DOHH2 (cell line): ENCODE data around the gene DCLRE1B.

Experiments
- H3F3A ChIP-seq: fragments of 200-600 bp; sonication (generic), shearing (Covaris generic); 2 replicates; pipeline ENCODE4 v1.6.0; 2016; ENCODE audit warnings: antibody characterized with exemption, mild to moderate bottlenecking; ENCODE audit not compliant: control insufficient read depth, insufficient read depth
- H3K27ac ChIP-seq: fragments of 200-600 bp; sonication (generic); 2 replicates; pipeline ENCODE4 v1.5.1; 2014; ENCODE audit warnings: low read depth, mild to moderate bottlenecking, low read length, moderate library complexity
- H3K27me3 ChIP-seq: fragments of 200-600 bp; sonication (generic); 2 replicates; pipeline ENCODE4 v1.6.1; 2014; ENCODE audit warnings: mild to moderate bottlenecking, low read length, mixed read lengths; ENCODE audit not compliant: control insufficient read depth
- H3K36me3 ChIP-seq: fragments of 200-600 bp; sonication (generic); 2 replicates; pipeline ENCODE4 v1.6.1; 2014; ENCODE audit warnings: mild to moderate bottlenecking, low read length, moderate library complexity, mixed read lengths; ENCODE audit not compliant: control insufficient read depth
- H3K4me1 ChIP-seq: fragments of 200-600 bp; sonication (generic); 2 replicates; pipeline ENCODE4 v1.6.1; 2014; ENCODE audit warnings: mild to moderate bottlenecking, low read length, mixed read lengths; ENCODE audit not compliant: control insufficient read depth
- H3K4me2 ChIP-seq: fragments of 200-600 bp; sonication (generic); 2 replicates; pipeline ENCODE4 v1.6.0; 2014; ENCODE audit warnings: mild to moderate bottlenecking, low read length, moderate library complexity
- H3K4me3 ChIP-seq: fragments of 200-600 bp; sonication (generic); 2 replicates; pipeline ENCODE4 v1.5.1; 2014; ENCODE audit warnings: mild to moderate bottlenecking, low read length, mixed read lengths
- H3K79me2 ChIP-seq: fragments of 200-600 bp; sonication (generic); 2 replicates; pipeline ENCODE4 v1.6.1; 2014; ENCODE audit warnings: mild to moderate bottlenecking, low read length, mixed read lengths; ENCODE audit not compliant: control insufficient read depth
- H3K9me2 ChIP-seq: fragments of 200-600 bp; sonication (generic); replicated peaks from 2 replicates; pipeline ENCODE4 v1.6.1; 2014; ENCODE audit warnings: mild to moderate bottlenecking, low read length, mixed read lengths; ENCODE audit not compliant: control insufficient read depth
- H3K9me3 ChIP-seq: fragments of 200-600 bp; sonication (generic); 2 replicates; pipeline ENCODE4 v1.6.1; 2014; ENCODE audit warnings: antibody characterized with exemption, low read length, mixed read lengths; ENCODE audit not compliant: control insufficient read depth, insufficient read depth
- H4K20me1 ChIP-seq: fragments of 200-600 bp; sonication (generic); 2 replicates; pipeline ENCODE4 v1.6.0; 2014; ENCODE audit warnings: low read depth, mild to moderate bottlenecking, antibody characterized with exemption, low read length, moderate library complexity; ENCODE audit not compliant: control insufficient read depth, insufficient read depth
- EZH2phosphoT487 ChIP-seq: fragments of 200-600 bp; sonication (generic); IDR thresholded peaks from 2 replicates; pipeline ENCODE4 v1.6.1; 2017; ENCODE audit warnings: borderline replicate concordance, mild to moderate bottlenecking, antibody characterized with exemption, low read length, moderate library complexity, mixed read lengths
- TF ChIP-seq, protein P1 (sequence below): fragments of 200-600 bp; sonication (generic); IDR thresholded peaks from one replicate; pipeline ENCODE4 v1.5.1; 2014; ENCODE audit warnings: antibody characterized with exemption, mild to moderate bottlenecking, low read depth, low read length; ENCODE audit not compliant: poor library complexity, severe bottlenecking

The DCLRE1B gene

DNA sequence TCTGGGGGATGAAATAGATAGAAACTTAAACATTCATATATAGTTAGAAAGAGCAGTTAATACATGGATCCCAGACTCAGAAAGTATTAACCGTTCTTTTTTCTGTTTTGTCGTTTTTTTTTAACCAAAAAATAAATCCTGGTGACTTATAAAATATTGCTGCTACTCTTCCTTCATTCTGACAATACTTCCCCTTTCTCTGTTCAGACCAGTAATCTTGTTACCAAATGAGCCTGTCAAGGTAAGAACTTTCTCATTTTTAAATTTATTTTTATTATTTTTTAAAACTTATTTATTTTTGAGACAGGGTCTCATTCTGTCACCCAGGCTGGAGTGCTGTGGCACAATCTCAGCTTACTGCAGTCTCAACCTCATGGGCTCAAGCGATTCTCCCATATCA, 47.4 kb upstream of the DCLRE1B start:
- H3K36me3 ChIP-seq = peaks cover 53% of the 10 kb centered on the region
- no peaks in the 10 kb centered on the region for H4K20me1 ChIP-seq
- H3K4me1 ChIP-seq = peaks cover 59% of the 10 kb centered on the region
- peak overlapping the region; percentile 56; the same call in 1 of the 2 replicates for H3K4me3 ChIP-seq
- no peaks in the 10 kb centered on the region for H3K9me3 ChIP-seq
- H3K79me2 ChIP-seq = peaks cover 30% of the 10 kb centered on the region
- H3K9me2 ChIP-seq = no peaks in the 10 kb centered on the region
- peak overlapping the region; percentile 84; the same call in 1 of the 2 replicates for H3K27ac ChIP-seq
- H3K27me3 ChIP-seq = no peaks in the 10 kb centered on the region
- TF ChIP-seq, protein P1, sequence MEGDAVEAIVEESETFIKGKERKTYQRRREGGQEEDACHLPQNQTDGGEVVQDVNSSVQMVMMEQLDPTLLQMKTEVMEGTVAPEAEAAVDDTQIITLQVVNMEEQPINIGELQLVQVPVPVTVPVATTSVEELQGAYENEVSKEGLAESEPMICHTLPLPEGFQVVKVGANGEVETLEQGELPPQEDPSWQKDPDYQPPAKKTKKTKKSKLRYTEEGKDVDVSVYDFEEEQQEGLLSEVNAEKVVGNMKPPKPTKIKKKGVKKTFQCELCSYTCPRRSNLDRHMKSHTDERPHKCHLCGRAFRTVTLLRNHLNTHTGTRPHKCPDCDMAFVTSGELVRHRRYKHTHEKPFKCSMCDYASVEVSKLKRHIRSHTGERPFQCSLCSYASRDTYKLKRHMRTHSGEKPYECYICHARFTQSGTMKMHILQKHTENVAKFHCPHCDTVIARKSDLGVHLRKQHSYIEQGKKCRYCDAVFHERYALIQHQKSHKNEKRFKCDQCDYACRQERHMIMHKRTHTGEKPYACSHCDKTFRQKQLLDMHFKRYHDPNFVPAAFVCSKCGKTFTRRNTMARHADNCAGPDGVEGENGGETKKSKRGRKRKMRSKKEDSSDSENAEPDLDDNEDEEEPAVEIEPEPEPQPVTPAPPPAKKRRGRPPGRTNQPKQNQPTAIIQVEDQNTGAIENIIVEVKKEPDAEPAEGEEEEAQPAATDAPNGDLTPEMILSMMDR = no peak
- TF ChIP-seq EZH2phosphoT487 = no peak
- H3K4me2 ChIP-seq = peak overlapping the region; percentile 72
- H3F3A ChIP-seq = peaks cover 17% of the 10 kb centered on the region

DNA sequence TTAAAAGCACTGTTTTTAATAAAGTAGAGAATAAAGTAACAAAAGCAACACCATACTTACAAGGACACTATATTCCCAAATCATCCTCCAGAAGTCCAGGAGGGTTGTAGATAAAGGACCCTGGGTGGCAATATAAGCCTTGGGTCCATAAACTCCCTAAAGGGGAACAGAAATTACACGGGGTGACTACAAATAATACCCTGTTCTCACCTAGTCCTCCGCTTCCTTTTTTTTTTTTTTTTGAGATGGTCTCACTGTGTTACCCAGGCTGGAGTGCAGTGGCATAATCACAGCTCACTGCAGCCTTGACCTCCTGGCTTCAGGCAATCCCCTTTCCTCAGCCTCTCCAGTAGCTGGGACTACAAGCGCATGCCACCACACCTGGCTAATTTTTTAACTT, 46.7 kb upstream of the DCLRE1B start:
- H3K4me3 ChIP-seq = peak overlapping the region; percentile 56
- H3K4me2 ChIP-seq = peak overlapping the region; percentile 72
- H3K4me1 ChIP-seq = peaks cover 66% of the 10 kb centered on the region

DNA sequence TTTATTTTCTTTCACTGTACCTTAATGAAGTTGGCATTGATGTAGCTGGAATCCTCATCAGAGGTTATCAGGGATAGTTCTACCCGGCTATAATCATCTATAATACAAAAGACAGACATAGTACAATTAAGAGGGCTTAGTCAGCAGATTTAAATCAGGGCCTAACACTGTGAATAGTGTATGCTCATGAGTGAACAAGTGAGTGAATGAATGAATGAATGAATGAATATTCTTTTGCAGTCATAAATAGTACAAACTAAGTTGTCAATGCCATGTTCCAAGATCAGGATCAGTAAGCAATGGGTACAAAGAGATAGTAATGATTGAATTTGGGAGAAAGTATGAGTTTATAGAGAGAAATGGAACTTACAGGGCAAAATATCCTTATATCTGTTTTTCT, 46.1 kb upstream of the DCLRE1B start:
- Histone ChIP-seq H3K79me2 (peaks cover 39% of the 10 kb centered on the region), H3K9me3 (no peaks in the 10 kb centered on the region), H3K27ac (peak overlapping the region; percentile 84), H3K27me3 (no peaks in the 10 kb centered on the region), H3K9me2 (no peaks in the 10 kb centered on the region), H3K4me1 (peaks cover 66% of the 10 kb centered on the region), H3F3A (peaks cover 17% of the 10 kb centered on the region), H3K4me3 (peak overlapping the region; percentile 56), H4K20me1 (no peaks in the 10 kb centered on the region), H3K4me2 (peak overlapping the region; percentile 72), H3K36me3 (peaks cover 60% of the 10 kb centered on the region)
- TF ChIP-seq, protein P1 = no peak
- TF ChIP-seq EZH2phosphoT487 = no peak

More for the DNA sequence above, 46.7 kb upstream of the DCLRE1B start:
- TF ChIP-seq, protein P1 = no peak
- TF ChIP-seq EZH2phosphoT487 = no peak
- H3K27me3 ChIP-seq = no peaks in the 10 kb centered on the region
- H3K27ac ChIP-seq = peak overlapping the region; percentile 84
- H3F3A ChIP-seq = peaks cover 17% of the 10 kb centered on the region
- no peaks in the 10 kb centered on the region for H4K20me1 ChIP-seq
- H3K79me2 ChIP-seq = peaks cover 36% of the 10 kb centered on the region
- H3K36me3 ChIP-seq = peaks cover 58% of the 10 kb centered on the region
- no peaks in the 10 kb centered on the region for H3K9me2 ChIP-seq
- no peaks in the 10 kb centered on the region for H3K9me3 ChIP-seq
